ENCODE data around the gene LCN12.

Gene LCN12

GRCh38 chr9:136974817-136975535, 22.9 kb downstream of the LCN12 start:
- no peak for DNase-seq (ENCODE audit: low read depth)

DNA sequence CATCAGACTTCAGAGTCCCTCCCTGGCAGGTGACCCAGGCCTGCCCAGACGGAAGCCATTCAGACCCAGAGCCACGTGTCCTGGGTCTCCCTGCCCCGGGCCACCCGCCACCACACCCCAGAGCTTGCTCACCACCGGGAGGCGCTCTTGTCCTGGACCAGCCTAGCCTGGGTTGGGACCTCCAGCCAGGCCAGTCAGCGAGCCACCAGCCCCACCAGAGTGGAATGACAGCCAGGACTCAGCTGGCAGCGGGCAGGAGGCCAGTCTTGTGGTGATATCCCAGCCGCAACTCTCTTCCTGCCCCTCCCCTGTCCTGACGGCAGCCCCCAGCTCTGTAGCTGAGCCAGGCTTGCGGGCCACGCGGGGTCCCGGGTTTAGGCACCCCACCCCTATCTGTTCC, 23.6 kb downstream of the LCN12 start:
- no peak for DNase-seq (ENCODE audit: low read depth)

- DNase-seq (ENCODE audit: low read depth), result no peak
These were observed 25.1 kb downstream of the LCN12 start, which contains the start of gene PTGDS for GRCh38 chr9:136977223-136977622. TSS of gene PTGDS (plus strand) at chr9:136977504. CDS start at chr9:136977579, 75 bp downstream.

GRCh38 chr9:136977649-136978072, 25.6 kb downstream of the LCN12 start:
- DNase-seq (ENCODE audit: low read depth), result no peak

GRCh38 chr9:136978073-136978864, 26.2 kb downstream of the LCN12 start:
- DNase-seq (ENCODE audit: low read depth), result peak; percentile 62

DNA sequence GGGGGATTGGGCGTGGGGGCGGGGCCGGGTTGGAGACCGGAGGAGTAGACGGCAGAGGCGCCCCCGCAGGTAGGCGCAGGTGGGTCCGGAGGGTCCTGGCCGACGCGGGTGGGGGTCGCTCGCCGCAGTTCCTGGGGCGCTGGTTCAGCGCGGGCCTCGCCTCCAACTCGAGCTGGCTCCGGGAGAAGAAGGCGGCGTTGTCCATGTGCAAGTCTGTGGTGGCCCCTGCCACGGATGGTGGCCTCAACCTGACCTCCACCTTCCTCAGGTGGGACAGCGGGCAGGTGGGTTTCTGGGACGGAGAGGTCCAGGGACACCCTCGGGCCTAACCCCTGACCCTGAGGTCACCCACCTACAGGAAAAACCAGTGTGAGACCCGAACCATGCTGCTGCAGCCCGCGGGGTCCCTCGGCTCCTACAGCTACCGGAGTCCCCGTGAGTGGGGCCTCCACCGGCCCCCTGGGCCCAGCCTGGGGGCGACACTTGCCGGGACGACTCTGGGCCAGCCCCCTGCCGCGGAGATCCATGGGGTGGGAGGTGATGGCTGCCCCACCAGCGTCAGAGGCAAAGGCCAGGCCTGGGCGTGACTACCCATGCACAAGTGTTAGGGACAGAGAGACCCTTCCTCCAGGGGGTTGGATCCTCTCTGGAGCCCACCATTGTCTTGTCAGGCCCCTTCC, 26.9 kb downstream of the LCN12 start:
- no peak for DNase-seq (ENCODE audit: low read depth)

DNA sequence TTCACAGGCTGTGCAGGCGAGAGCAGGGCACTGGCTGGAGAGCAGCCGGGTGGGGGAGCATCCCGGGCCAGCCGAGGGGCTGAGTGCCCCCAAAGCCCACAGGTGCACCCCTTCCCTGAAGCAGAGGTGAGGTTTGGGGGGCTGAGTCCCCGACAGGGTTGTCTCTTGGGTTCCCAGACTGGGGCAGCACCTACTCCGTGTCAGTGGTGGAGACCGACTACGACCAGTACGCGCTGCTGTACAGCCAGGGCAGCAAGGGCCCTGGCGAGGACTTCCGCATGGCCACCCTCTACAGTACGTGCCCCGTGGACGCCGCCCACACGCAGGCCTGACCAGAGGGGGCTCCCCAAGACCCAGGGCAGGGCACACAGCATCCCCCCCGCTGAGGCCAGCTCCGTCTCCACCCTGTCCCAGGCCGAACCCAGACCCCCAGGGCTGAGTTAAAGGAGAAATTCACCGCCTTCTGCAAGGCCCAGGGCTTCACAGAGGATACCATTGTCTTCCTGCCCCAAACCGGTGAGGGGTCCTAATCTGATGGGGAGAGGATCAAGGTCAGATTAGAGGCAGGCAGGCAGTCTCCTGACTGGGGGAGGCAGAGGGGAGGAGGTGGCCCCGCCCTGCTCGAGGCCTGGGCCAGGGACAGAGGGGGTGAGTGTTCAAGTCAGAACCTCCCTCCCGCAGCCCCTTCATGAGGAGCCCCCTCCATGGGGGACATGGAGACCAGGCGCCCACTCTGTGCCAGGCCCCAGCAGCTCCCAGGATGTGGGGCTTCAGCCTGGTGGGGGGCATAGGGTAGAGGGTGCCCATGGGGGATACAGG, 27.9 kb downstream of the LCN12 start:
- no peak for DNase-seq (ENCODE audit: low read depth)

DNA sequence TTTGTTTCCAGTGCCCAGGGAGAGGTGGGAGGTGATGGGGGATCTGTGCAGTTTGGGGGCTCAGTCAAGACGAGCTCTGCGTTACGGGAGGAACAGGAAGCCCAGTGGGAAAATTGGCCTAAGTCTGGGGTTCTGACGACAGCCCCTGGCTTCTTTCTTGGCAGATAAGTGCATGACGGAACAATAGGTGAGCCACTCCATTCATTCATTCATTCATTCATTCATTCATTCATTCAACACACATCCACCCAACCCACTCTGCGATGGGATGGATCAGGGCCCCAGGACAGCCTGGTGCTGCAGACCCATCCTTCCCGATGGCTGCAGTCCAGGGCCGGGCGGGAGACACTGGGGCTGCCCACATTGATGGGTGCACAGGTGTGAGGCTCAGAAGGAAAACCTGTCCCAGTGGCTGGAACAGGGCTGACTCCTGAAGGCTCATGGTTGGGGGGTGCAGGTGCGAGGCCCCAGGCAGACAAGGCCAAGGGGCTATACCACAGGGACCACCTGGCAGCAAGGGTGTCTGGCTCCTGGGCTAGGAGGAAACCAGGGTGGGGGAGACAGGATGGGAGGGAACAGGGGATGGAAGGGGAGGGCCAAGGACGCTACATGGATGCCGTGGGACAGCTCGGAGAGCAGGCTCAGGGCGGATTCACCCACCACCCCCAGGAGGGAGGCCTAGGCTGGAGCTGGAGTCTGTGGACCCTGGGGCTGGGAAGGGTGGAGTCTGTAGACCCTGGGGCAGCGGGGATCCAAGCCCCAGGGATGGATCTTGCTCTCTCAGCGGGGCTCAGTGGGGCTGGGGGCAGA, 28.8 kb downstream of the LCN12 start:
- no peak for DNase-seq (ENCODE audit: low read depth)

DNA sequence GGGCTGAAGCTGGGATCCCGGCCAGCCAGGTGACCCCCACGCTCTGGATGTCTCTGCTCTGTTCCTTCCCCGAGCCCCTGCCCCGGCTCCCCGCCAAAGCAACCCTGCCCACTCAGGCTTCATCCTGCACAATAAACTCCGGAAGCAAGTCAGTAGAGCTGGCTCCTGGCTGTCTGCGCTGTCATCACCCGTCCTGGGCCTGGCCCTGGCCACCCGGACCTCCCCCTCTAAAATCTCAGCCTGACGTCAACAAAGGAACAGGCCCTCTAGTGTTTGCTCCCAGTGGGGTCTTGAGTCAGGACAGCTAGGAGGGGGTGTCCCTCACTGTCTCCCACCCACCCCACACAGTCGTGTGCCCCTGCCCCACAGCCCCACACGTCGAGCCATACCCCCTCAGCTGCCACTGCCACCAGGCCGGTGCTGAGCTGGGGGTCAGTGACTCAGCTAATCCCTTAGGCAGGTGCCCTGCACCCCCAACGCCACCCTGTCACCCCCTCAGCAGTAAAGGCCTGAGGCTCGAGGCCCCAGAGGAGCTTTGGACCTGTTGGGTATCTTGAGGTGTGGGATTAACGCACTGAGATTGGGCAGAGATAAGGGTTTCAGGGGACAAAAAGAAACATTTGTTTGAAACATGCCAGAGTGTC, 29.6 kb downstream of the LCN12 start:
- DNase-seq (ENCODE audit: low read depth), result no peak

- DNase-seq (ENCODE audit: low read depth), result no peak
These were observed 30.4 kb downstream of the LCN12 start, which contains the start of gene LCNL1 for GRCh38 chr9:136982232-136983051. TSS of gene LCNL1 (plus strand) at chr9:136982993. CDS start at chr9:136983587, 594 bp downstream.

- DNase-seq (ENCODE audit: low read depth), result no peak
These were observed 31.1 kb downstream of the LCN12 start for GRCh38 chr9:136983167-136983566.

DNA sequence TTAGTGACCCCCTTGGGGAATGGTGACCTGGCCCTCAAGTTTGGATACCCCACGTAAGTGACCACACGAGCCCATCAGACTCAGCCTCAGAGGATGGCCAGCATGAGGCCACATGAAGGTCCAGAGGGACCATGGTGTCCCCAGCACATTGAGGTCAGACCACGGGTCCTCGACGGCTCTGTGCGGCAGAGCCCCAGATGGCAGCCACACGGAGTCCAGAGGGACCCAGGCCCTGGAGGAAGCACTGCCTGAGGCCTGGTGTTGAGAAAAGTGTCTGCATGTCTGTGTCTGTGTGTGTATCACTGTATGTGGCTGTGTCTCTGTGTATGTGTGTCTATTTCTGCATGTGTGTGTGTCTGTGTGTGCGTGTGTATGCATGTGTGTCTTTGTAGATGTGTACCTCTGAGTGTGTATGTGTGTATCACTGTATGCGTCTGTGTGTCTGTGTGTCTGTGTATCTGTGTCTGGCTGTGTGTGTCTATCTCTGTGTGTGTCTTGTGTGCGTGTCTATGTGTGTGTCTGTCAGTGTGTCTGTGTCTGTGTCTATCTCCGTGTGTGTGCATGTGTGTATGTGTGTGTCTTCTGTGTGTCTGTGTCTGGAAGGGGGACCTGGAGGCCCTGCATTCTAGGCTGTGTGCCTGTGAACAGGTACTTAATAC, 31.7 kb downstream of the LCN12 start:
- no peak for DNase-seq (ENCODE audit: low read depth)

DNA sequence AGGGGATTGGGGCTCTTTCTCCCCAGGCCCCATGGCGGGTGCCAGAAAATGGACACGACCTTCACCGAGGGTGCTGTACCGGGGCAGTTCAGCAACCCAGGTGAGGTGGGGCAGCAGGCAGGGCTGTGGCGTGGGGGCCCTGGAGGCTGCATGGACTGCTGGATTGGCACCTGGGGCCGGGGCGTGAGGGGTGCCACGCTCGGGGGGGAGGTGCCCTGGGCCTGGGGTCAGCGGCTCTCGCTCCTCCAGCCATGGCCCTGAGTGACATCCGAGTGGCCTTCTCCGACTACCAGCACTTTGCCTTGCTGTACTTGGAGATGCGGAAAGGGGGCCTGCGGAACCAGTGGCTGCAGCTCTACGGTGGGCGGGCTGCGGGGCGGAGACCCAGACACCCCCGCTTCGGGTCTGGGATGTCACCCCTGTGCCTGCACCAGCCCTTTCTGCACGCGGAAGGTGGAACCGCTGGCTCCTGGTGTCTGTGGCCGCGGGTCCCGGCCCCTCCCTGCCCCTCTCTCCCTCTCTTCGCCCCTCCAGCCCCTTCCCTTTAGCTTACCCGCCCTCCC, 32.5 kb downstream of the LCN12 start:
- no peak for DNase-seq (ENCODE audit: low read depth)

- DNase-seq (ENCODE audit: low read depth), result no peak
These were observed 33.0 kb downstream of the LCN12 start for GRCh38 chr9:136985027-136985602.

GRCh38 chr9:136985853-136986252, 33.8 kb downstream of the LCN12 start:
- no peak for DNase-seq (ENCODE audit: low read depth)

DNA sequence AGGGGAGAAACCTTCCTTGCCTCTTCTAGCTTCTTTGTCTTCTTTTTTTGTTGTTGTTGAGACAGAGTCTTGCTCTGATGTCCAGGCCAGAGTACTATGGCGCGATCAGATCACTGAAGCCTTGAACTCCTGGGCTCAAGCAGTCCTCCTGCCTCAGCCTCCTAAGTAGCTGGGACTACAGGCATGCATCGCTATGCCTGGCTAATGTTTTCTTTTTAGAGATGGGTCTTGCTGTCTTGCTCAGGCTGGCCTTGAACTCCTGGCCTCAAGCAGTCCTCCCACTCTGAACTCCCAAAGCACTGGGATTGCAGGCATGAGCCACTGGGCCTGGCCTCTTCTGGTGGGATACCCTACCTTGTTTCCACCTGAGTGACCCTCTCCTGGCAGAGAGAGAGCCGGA, 36.8 kb downstream of the LCN12 start:
- no peak for DNase-seq (ENCODE audit: low read depth)

GRCh38 chr9:136990242-136990911, 38.3 kb downstream of the LCN12 start:
- DNase-seq (ENCODE audit: low read depth), result no peak

Data from stimulated activated CD8-positive, alpha-beta memory T cell treated with anti-CD3 and anti-CD28 coated beads, Interleukin-4, amount 100 ng/mL, for 24 hours (primary cell).